ENCODE results near the gene ABCB9. TPM values are rescaled to one million over a fixed set of nuclear protein-coding genes. Genes with fewer than 3 reads are reported as not detected.

The ABCB9 gene
- total RNA-seq, 1 experiment from 2014 or later: 32.7 TPM

- DNase-seq (ENCODE audit: low read depth, low spot score): no peak
- no peaks in the 10 kb centered on the region for H3K4me1 ChIP-seq (ENCODE audit: control insufficient read depth, insufficient read depth, low read length)
- CTCF ChIA-PET: interaction anchor here (0.5 to 0.6 kb wide), 3 partner anchors 10 to 589 kb away, joined by 3 to 7 read pairs (median 4); no protein-coding TSS in a partner anchor
- no peaks in the 10 kb centered on the region for H3K9me3 ChIP-seq (ENCODE audit: control insufficient read depth, insufficient read depth, low read depth, low read length)
- no peaks in the 10 kb centered on the region for H3K36me3 ChIP-seq (ENCODE audit: control insufficient read depth, insufficient read depth, low read length)
- POLR2A ChIA-PET: no interaction called here
- no peak for ATAC-seq
- H3K4me3 ChIP-seq (ENCODE audit: low read depth in 2 of 2, low read length in 2 of 2): no peak overlapping the region
- intact Hi-C loops (cut with micrococcal nuclease; ENCODE audit: unreplicated experiment) (no loop called here), in situ Hi-C loops (cut with HindIII; ENCODE audit: low pct_unique_long_range_greater_than_20kb, low sequenced_read_pairs) (no loop called here)
- H3K27me3 ChIP-seq (ENCODE audit: control insufficient read depth, insufficient read depth, low read length): no peaks in the 10 kb centered on the region
- TF ChIP-seq TCF7L2 (IDR thresholded peaks at IDR 0.05; ENCODE audit: low read depth, low read length) (no peak), POLR2AphosphoS5 (IDR thresholded peaks at IDR 0.05; ENCODE audit: low read depth, low read length) (no peak), SIN3A (IDR thresholded peaks at IDR 0.05; ENCODE audit: borderline replicate concordance, insufficient read depth, low read depth, low read length) (no peak)
- TF ChIP-seq, protein P1, sequence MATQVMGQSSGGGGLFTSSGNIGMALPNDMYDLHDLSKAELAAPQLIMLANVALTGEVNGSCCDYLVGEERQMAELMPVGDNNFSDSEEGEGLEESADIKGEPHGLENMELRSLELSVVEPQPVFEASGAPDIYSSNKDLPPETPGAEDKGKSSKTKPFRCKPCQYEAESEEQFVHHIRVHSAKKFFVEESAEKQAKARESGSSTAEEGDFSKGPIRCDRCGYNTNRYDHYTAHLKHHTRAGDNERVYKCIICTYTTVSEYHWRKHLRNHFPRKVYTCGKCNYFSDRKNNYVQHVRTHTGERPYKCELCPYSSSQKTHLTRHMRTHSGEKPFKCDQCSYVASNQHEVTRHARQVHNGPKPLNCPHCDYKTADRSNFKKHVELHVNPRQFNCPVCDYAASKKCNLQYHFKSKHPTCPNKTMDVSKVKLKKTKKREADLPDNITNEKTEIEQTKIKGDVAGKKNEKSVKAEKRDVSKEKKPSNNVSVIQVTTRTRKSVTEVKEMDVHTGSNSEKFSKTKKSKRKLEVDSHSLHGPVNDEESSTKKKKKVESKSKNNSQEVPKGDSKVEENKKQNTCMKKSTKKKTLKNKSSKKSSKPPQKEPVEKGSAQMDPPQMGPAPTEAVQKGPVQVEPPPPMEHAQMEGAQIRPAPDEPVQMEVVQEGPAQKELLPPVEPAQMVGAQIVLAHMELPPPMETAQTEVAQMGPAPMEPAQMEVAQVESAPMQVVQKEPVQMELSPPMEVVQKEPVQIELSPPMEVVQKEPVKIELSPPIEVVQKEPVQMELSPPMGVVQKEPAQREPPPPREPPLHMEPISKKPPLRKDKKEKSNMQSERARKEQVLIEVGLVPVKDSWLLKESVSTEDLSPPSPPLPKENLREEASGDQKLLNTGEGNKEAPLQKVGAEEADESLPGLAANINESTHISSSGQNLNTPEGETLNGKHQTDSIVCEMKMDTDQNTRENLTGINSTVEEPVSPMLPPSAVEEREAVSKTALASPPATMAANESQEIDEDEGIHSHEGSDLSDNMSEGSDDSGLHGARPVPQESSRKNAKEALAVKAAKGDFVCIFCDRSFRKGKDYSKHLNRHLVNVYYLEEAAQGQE (IDR thresholded peaks at IDR 0.05; ENCODE audit: insufficient read depth in 1 of 2, low read depth in 2 of 2, low read length in 1 of 2): no peak
- BruUV-seq (replicated peaks): no TSS peak
- H3K27ac ChIP-seq (ENCODE audit: low read length): no peak overlapping the region
Measured at GRCh38 chr12:122994140-122994675, 27.9 kb upstream of the ABCB9 start.

DNA sequence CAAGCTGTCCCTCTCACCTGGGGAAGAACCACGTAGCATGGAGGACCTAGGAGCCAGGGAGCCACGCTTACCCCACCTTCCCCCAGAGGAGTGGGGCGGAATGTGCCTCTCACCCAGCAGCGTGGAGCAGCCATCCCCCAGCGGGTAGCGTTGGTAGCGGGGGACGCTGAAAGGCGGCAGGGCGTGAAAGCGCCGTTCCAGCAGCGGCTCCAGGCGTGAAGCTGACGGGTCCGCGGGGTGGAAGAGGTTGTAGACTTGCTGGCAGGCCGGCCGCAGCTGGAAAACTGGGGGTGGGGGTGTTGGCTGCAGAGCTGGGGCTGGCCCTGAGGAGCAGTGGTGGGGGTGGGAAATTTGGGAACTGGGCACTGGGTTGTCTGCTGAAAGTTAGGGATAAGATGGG lies 26.1 kb upstream of the ABCB9 start:
- ChIA-PET POLR2A (no interaction called here), CTCF (interaction anchor here (0.7 kb wide), 1 partner anchor 246 kb away, joined by 3 read pairs; no protein-coding TSS in a partner anchor)
- Histone ChIP-seq H3K4me1 (ENCODE audit: control insufficient read depth, insufficient read depth, low read length) (no peaks in the 10 kb centered on the region), H3K4me3 (ENCODE audit: low read depth in 2 of 2, low read length in 2 of 2) (no peak overlapping the region), H3K9me3 (ENCODE audit: control insufficient read depth, insufficient read depth, low read depth, low read length) (no peaks in the 10 kb centered on the region), H3K27me3 (ENCODE audit: control insufficient read depth, insufficient read depth, low read length) (no peaks in the 10 kb centered on the region), H3K36me3 (ENCODE audit: control insufficient read depth, insufficient read depth, low read length) (no peaks in the 10 kb centered on the region), H3K27ac (ENCODE audit: low read length) (no peak overlapping the region)
- in situ Hi-C loops (cut with HindIII; ENCODE audit: low pct_unique_long_range_greater_than_20kb, low sequenced_read_pairs) (no loop called here), intact Hi-C loops (cut with micrococcal nuclease; ENCODE audit: unreplicated experiment) (no loop called here)
- TF ChIP-seq SIN3A (IDR thresholded peaks at IDR 0.05; ENCODE audit: borderline replicate concordance, insufficient read depth, low read depth, low read length) (no peak), POLR2AphosphoS5 (IDR thresholded peaks at IDR 0.05; ENCODE audit: low read depth, low read length) (no peak), TCF7L2 (IDR thresholded peaks at IDR 0.05; ENCODE audit: low read depth, low read length) (no peak)
- TF ChIP-seq, protein P1 (IDR thresholded peaks at IDR 0.05; ENCODE audit: insufficient read depth in 1 of 2, low read depth in 2 of 2, low read length in 1 of 2): no peak
- TF ChIP-seq, protein P2, sequence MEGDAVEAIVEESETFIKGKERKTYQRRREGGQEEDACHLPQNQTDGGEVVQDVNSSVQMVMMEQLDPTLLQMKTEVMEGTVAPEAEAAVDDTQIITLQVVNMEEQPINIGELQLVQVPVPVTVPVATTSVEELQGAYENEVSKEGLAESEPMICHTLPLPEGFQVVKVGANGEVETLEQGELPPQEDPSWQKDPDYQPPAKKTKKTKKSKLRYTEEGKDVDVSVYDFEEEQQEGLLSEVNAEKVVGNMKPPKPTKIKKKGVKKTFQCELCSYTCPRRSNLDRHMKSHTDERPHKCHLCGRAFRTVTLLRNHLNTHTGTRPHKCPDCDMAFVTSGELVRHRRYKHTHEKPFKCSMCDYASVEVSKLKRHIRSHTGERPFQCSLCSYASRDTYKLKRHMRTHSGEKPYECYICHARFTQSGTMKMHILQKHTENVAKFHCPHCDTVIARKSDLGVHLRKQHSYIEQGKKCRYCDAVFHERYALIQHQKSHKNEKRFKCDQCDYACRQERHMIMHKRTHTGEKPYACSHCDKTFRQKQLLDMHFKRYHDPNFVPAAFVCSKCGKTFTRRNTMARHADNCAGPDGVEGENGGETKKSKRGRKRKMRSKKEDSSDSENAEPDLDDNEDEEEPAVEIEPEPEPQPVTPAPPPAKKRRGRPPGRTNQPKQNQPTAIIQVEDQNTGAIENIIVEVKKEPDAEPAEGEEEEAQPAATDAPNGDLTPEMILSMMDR (IDR thresholded peaks at IDR 0.05): no peak
- ATAC-seq (no peak), DNase-seq (ENCODE audit: low read depth, low spot score) (no peak)
- no TSS peak for BruUV-seq (replicated peaks)
